Stimulated activated CD8-positive, alpha-beta memory T cell treated with anti-CD3 and anti-CD28 coated beads, Interleukin-7, amount 100 ng/mL, for 1 hour (primary cell): Measurements from ENCODE around the gene PHF12.
"Not testable (repeated sequence)": the region's sequence is repeated elsewhere in the genome, so short reads cannot be mapped to it uniquely, and the experiment has no call there.

Experiments used
- DNase-seq, 2 donors: peaks; one replicate each; pipeline ENCODE4 v3.0.0-alpha.2; 2020; ENCODE audit warnings: low read depth in 2 of 2

PHF12 gene

GRCh38 chr17:28935744-28936460 lies 15.4 kb downstream of the PHF12 start:
- no peak for DNase-seq

- not testable (repeated sequence) for DNase-seq
Measured at GRCh38 chr17:28934508-28934907, 16.8 kb downstream of the PHF12 start.

GRCh38 chr17:28929787-28930186 lies 21.5 kb downstream of the PHF12 start:
- DNase-seq, result no peak

- no peak for DNase-seq
Measured at GRCh38 chr17:28928061-28928460, 23.3 kb downstream of the PHF12 start.

- no peak for DNase-seq
Measured at GRCh38 chr17:28926786-28927185, 24.5 kb downstream of the PHF12 start.

GRCh38 chr17:28926366-28926765 lies 25.0 kb downstream of the PHF12 start:
- no peak for DNase-seq

GRCh38 chr17:28925912-28926365 lies 25.4 kb downstream of the PHF12 start:
- DNase-seq, result peak in 1 of 2 donors; percentile 4

- DNase-seq, result no peak
Measured at GRCh38 chr17:28920201-28920600, 31.1 kb downstream of the PHF12 start.

- no peak for DNase-seq
Measured at GRCh38 chr17:28918295-28918694, 33.0 kb downstream of the PHF12 start.

GRCh38 chr17:28917465-28917864 lies 33.9 kb downstream of the PHF12 start:
- DNase-seq, result no peak

GRCh38 chr17:28917029-28917428 lies 34.3 kb downstream of the PHF12 start:
- DNase-seq, result no peak

GRCh38 chr17:28916302-28916934 lies 34.9 kb downstream of the PHF12 start:
- peak in 1 of 2 donors; percentile 23 for DNase-seq

- DNase-seq, result no peak
Measured at GRCh38 chr17:28912938-28913333, 38.4 kb downstream of the PHF12 start.

- no peak for DNase-seq
Measured at GRCh38 chr17:28912281-28912937, 38.9 kb downstream of the PHF12 start.

GRCh38 chr17:28911411-28912045 lies 39.8 kb downstream of the PHF12 start:
- DNase-seq, result no peak

- DNase-seq, result no peak
Measured at GRCh38 chr17:28910534-28910933, 40.8 kb downstream of the PHF12 start.

GRCh38 chr17:28908640-28909167 lies 42.6 kb downstream of the PHF12 start:
- no peak for DNase-seq

- DNase-seq, result no peak
Measured at GRCh38 chr17:28907709-28908475, 43.4 kb downstream of the PHF12 start.

GRCh38 chr17:28906706-28907438 lies 44.4 kb downstream of the PHF12 start:
- no peak for DNase-seq

GRCh38 chr17:28906276-28906675 lies 45.0 kb downstream of the PHF12 start:
- no peak for DNase-seq

GRCh38 chr17:28904800-28905199 lies 46.5 kb downstream of the PHF12 start:
- DNase-seq, result no peak
